CD4-positive, alpha-beta T cell treated with Interleukin-4 for 4 hours (primary cell): ENCODE measurements around the gene CPNE5.

ENCODE experiments used
- DNase-seq: peaks from one replicate; pipeline ENCODE4 v3.0.0-alpha.2; 2020

The CPNE5 gene

DNA sequence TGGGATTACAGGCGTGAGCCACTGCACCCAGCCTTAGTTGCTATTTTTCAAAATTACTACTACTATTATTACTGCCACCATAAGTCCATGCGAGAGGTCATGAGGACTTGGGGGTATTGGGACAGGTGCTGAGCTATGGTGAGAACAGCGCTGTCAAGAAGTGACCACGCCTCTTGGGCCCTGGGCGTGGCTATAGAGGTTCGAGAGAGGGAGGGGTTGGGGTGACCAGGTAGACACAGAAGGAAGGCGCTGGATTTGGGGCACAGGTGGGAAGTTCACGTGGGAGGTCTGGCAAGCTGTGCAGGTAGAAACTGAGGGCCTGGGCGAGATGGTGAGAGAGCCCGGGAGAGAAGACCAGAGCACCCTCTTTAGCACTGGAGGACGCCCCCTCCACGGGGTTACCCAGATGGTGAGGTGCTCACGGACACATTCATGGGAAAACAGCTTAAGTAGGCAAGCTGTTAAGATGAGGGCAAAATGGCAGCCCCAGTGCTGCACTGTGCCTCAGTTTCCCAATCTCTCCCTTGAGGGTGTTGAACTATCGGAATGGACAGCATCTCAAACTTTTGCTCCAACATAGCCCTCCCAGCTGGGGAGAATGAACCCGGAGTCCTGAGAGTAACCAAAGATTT lies 80.6 kb downstream of the CPNE5 start:
- DNase-seq, result no peak

DNA sequence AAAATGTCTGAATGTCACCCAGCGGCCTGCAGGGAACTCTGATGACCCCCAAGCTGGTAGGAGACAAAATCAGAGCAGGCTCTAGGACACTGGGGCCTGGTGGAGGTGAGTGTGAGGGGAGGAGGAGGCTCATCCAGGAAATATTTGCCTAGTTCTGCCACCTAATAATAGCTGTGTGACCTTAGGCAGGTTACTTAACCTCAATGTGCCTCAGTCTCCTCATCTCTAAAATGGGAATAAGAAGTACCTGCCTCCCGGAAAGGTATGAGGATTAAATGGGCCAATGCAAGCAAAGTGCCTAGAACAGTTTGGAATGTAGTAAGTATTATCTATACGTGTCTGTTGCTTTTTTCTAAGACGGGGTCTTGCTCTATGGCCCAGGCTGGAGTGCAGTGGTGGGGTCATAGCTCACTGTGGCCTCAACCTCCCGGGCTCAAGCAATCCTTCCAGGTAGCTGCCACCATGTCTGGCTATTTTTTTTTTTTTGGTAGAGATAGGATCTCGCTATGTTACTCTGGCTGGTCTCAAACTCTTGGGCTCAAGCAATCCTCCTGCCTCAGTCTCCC lies 81.2 kb downstream of the CPNE5 start:
- DNase-seq, result no peak

DNA sequence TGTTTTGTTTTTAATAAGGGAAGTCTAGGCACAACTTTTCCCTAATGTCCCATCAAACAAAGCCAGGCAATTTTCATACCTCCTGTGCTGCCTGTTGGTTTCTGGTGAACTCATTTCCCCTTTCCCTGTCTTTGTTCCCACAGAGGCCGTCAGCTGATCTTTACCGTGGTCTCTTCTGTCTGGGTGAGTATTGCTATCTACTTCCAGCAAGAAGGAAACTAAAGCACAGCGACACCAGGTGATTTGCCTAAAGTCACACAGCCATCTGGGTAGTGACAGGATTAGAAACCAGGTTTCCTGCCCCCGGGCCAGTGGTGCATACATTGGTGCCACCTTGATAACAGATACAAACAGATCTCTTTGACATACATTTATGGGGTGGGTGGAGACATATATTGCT lies 82.0 kb downstream of the CPNE5 start:
- peak; percentile 65 for DNase-seq

DNA sequence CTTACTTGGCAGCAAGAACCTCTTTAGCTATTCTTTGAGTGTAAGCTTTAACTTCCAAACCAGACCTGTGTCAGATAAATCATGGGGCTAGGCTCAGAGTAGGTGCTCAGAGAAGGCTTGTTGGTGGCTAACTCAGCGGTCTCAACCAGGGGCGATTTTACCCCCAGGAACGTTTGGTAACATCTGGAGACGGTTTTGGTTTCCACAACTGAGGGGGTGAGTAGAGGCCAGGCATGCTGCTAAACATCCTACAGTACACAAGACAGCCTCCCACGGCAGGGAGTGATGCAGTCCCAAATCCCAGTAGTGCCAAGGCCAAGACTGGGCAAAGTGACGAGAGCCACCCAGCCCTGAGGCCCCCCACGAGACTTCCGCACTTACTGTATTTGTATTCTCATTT lies 82.5 kb downstream of the CPNE5 start:
- DNase-seq, result no peak

DNA sequence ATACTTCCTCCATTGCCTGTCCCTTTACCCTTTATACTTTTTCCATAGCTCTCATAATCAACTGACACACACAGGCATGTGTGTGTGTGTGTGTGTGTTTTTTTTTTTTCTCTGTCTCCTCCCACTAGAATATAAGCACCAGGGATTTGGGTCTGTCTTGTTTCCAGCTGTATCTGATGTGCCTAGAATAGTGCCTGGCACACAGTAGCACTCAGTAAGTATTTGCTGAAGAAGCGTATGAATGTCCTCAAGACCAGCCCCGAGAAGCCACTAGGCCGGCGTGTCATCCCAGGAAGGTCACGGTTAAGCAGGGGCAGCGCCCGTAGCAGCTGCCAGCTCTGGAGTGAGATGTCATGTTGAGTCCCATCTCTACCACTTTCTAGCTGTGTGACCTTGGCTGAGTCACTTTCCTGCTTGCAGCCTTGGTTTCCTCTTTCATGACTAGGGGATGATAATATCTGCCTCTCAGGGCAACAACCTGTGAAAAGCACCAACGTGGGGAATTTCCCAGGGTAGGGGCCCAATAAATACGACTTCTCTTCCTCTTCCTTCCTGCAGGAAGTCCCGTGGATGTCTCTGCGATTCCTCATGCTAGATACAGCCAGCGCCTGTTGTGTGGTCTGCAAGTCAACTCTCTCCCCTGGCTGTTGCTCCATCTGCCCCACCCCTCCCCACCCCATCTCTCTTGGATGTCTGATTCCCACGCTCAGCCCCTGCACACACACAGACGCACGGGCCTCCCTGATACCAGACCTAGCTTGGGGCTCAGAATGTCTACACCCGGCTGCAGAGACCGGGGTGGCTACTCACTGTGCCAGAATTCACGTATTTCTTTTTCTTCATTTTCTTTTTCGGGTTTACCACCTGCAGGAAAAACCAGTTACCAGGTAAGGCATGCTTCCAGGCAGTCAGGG lies 83.6 kb downstream of the CPNE5 start:
- peak; percentile 96 for DNase-seq

DNA sequence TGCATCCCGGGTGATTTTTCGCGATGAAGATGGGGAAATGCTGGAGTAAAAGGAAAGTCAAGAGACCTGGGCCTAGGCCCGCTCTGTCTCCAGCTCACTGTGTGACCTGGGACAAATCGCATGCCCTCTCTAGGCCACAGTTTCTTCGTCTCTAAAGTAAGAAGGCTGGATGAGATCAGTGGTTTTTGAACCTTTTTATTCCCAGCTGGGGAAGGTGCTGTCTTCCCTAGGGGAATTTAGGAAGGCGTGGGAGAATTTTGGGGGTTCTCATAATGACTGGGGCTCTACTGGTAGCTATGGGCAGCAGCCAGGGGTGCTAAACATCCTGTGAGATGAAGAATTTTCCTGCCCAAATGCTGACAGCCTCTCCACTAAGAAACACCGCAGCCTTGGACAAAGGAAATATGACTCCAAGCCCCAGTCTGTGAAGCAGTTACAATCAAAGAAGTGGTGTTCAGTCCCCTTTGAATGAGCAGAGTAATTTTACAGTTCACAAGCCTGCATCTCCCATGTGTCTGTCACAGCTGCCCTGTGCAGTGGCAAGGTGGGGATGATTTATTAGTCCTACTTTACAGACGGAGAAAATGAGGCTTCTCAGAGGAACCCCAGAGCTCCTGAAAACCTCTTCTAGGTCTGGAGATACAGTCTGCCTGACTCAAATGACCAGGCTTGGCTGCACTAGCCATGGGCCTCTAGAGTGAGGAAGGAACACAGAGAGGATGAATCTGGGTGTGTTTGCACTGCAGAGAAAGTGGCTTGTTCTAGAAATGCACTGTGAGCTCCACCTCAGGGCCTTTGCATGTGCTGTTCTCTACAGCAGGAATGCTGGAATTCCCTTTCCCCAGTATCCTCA lies 84.4 kb downstream of the CPNE5 start:
- DNase-seq, result no peak

DNA sequence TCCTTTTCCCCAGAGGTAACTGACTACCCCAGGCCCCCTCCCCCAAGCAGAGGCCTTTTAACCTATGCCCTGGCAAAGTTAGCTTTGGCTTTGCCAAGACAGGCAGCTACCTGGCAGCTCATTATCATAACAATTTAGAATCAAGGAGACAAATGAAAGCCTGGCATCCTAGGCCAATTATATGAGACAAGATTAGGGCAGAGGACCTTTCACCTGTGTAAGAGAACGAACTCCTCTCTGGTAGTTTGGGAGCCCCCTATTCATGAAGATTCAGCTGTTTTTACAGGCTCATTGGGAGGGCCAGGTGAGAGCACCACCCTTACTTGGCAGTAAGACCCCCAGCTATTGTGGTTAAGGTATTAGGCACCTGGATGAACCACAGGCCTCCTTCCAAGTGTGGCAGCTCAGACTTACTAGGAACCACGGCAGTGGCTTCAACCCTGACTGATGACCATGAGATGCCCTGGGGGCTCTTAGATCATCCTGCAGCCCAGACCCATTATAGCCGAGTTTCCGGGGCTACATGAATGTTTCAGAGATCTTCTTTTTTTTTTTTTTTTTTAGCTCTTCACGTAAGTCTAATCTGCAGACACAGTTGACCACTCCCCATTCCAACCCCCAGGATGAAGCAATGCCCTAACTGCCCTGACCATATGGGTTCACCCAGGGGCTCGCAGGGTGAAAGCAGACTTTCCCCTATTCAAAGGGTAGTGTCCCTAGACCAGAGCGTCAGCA lies 85.4 kb downstream of the CPNE5 start:
- no peak for DNase-seq

DNA sequence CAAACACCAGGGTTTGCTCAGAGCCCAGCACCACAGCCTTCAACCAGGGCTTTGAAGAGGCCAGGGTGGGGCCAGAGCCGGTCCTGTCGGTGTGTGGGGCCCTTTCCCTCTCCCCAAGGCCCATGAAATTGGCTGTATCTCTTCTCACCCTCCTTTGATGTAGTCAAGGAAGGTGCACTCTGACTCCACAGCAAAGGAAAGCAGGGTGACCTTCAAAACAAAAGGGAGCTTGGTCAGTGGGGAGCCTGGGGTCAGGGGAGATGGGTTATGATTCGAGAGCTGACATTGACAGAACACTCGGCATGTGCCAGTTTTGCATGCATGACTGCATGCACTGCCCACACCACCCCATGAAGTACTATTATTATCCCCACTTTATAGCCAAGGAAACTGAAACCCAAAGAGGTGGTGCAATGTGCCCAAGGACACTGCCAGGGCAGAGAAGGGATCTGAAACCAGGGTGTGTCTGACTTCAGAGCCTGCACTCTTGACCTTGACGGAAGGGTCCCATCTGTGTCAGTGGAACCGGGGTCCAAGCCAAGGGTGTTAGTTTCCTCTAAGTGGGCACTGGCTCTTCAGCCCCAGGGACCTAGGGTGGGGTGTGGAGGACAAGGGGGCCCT lies 86.2 kb downstream of the CPNE5 start:
- DNase-seq, result no peak

DNA sequence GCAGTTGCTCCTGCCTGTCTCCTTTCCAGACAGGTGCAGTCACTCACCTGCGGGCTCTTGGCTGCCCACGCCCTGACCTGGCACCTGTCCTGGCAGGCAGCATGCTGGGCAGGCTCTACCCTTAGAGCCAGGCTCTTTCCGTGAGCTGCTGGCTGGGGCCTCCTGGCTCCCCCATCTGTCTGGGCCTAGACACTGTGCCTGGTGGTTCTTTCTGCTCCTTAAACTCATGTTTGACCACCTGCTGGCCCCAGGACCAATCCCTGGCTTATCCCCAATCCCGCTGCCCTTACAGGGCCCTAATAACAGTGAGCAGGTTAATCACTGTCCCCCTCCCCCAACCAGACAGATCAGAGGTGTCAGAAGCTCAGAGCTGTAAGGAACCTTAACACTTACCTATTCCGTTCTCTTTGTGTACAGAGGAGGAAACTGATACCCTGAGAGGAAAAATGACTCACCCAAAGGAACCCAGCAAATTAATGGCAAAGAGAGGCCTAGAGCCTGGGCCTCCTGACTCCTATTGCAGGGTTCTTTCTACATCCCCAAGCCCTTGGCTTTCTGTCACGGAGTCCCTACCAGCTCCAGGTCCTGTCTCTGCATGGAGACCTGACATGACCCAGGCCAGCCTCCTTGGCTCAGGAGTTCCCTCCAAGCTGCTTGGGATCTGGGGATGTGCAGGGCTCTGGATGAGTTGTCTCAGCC lies 86.9 kb downstream of the CPNE5 start:
- peak; percentile 63 for DNase-seq

DNA sequence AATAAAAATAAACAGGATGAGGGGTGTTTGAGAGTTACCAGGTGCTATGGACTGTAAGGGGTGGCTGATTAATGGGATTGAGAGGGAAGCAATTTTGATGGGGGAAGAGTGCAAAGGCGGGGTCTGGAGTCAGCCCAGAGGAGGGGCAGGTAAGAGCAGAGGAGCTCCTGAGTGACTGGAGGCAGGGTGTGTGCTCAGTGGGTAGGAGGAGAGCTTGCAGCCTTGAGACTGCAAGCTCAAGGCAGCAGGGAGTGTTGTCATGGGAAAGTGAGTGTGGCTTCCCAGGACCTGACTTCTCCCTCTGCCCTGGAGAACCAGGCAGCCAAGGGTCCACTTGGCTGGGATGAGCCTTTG lies 87.4 kb downstream of the CPNE5 start:
- DNase-seq, result no peak

DNA sequence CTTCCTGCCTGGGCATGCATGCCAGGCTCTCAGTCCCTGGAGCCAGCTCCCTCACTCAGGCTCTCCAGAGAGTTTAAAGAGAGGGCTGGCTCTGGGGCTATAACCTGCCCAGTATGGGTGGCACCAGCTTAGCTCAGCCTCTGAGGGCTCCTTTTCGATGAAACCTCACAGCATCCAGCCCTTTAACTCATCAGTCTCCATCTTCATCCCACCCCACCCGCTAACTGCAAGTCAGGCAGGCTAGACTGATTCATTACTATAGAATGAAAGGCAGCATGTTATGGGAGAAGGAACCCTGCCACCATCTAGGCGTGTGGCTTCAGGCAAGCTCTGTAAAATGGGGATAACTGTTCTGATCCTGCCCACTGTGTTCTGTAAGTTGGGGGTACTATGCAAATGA lies 88.2 kb downstream of the CPNE5 start:
- no peak for DNase-seq

DNA sequence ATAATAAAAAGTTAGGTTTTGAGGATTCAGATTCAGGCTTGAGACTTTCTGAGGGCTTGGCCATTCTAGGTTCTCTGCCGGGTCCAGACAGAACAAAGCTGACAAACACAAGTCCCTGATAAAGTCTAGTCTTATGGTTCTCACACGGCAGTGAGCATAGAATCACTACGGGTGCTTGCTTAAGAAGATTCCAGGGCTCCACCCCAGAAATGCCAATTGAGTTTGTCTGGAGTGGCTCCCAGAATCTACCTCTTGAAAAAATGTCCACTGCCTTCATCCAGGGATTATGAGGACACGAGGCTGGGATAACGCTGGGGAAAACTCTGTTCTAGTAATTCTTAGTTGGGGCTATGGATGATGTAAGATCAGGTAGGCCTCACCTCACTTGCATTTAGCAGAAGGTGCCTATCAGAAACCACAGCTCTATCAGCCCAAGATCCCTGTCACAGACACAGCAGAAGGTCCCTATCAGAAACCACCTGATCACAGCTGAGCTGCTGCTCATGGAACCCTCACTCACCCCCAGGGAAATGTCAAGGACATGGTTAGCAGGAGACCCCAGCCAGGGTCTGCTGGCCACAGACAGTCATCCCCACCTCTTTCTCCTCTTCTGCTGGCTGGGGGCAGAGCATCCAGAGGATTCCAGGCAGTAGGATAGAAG lies 89.3 kb downstream of the CPNE5 start:
- no peak for DNase-seq

DNA sequence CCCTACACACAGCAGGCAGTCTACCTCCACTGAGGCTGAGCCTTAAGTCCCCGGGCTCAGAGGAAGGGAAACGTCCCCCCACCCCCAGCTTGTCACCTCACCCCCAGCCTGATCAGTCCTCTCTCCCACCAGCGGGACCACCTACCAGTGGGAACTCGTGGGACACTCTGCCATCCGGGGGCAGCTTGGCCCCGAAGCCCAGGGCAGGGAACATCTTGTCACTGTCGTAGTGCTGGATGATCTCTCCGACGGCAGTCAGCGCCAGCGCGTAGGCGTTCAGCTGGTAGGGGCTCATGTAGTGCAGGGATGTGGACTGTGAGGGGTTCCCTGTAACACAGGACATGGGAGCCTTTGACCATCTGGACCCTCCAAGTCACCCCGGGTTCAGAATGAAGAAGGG lies 93.0 kb downstream of the CPNE5 start:
- no peak for DNase-seq

DNA sequence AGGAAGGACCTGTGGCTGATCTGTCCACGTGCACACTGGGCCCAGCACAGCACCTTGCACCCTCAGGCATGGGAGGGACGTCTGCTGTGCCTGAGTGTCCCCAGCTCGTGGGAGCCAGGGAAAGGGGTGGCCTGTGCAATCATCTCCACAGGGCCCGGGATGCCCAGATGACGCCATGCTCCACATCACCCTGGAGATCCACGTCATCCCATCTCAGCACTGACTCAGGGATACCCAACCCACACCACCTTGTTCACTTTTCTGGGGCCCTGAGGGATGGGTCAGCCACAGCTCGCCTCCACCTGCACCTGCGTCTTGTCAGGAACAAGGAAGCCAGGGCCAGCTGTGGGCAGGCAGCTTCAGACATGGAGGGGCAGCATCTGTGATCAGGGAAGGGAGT lies 93.4 kb downstream of the CPNE5 start:
- DNase-seq, result no peak

DNA sequence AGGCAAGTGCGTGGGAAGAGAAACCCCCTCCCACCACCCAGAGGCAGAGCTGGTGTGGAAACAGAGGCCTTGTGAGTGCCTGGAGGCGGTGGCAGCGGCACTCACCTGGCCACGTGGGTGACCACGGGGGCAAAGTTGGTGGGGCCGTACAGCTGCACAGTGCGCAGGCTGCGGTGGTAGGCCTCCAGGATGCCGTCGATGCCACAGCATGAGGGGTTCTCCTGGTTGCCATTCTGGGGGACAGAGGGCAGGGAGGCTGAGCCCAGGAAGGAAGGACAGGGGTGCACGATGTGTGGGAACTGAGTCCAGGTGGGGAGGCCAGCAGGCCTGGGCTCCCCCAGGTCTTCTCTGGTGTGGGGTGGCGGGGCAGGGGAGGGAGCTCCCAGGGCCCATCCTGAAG lies 94.0 kb downstream of the CPNE5 start:
- DNase-seq, result no peak

DNA sequence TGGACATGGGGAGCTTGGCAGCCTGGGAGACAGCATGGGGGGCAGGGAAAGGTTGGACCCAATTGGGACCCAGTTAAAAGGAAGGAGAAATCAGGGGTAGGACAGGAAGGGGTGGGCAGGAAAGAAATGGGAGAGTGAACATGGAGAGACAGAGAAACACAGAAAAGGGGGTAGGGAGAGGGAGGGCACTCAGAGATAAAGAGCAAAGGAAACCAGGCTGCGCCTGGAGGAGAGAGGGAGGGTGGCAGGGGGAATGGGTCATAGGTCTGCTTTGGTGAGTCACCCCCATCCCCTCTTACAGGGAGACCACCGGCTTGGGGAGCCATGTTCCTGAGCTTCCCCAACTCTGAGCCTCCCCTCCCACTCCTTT lies 95.0 kb downstream of the CPNE5 start:
- DNase-seq, result no peak

DNA sequence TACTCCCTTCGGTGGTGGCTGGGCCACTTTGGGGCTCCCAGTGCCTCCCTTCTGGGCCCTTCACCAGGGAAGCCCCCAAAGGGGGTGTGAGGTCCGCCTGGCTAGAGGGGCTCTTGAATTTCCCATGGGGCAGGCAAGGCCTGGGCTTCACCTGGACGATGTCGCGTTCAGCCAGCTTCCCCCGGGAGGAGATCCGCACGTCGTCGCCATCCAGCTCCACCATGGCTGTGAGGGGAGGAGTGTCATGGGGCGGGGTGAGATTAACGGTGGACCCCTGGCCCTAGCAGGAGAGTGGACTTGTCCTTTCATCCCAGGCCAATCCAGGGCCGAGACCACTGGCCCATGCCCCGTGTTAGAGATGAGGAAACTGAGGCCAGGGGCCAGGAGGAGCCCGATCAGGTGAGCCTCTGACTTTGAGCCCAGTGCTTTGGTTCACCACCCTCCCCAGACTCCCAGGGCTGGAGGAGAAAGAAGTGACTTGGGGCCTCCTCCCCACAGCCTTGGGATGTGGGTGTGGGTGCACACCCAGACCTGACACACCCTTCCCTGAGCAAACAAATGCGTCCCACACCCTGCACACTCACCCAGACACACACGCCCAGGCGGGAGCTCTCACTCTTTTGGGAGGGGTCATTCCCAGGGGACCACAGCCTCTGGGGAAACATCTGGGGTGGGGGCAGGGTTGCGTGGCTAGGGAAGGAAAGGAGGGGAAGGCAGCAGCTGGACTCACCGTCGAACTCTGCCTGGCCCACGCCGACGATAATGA lies 95.5 kb downstream of the CPNE5 start:
- DNase-seq, result no peak

DNA sequence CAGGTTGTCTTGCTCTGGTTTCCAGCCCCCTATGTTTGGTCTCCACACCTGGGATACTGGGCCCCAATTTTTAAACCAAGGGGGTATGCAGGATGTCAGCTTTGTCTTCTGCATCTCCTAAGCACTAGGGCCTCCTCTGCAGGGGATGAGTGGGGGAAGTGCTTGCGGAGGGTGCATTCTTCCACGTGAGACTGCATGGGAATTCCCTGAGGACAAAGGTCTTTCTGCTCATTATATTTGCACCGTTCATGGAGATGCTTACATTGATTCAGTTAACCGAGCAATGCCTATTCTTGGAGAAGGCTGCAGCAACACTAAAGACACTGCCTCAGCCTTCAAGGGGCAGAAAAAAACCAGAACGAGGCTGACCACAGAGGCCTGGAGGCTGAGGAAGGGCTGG lies 96.2 kb downstream of the CPNE5 start:
- no peak for DNase-seq

DNA sequence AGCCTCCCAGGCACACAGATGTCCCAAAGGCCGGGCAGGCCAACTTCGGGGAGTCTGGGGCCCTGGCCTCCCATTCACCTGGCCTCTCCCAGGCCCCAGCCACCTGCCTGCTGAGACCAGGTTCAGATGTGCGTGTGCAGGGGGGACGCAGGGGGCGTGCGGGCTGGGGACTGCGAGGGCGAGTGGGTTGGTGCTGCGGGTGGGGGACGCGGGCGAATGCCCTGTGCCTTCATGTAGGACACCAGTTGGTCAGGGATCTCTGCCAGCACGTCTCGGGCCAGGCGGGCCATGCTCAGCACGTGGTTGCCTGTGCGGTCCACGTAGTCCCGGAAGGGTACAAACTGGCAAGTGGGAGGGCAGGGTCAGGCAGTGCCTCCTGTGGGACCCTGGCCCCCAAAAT lies 97.1 kb downstream of the CPNE5 start:
- no peak for DNase-seq

DNA sequence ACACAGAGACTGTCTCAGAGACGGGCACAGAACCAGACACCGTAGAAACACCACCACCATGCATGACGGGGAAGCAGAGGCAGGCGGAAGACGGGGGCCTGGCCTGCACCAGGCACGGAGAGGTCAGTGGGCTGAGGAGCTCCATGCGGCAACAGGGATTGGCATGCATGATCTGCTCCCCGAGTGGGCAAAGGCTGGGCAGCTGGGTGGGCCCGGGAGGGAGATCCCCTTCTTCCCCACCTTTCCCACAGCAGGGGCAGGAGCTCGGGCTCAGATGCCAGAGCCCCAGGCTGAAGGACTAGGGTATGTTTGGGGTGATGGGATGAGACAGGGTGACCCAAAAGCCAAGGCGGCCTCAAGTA lies 98.4 kb downstream of the CPNE5 start:
- no peak for DNase-seq
